Mononuclear cell (primary cell): ENCODE measurements around the gene C9orf72. TPM values are rescaled to one million over a fixed set of nuclear protein-coding genes. Genes with fewer than 3 reads are reported as not detected.

Experiments used
- total RNA-seq: library from RNA; depleted of rRNA; stranded (reverse); fragments of >200 nt; gene quantifications from one replicate; pipeline ENCODE4 v1.2.3, GENCODE V29; 2012

Gene C9orf72
- total RNA-seq, 1 donor = 88.9 TPM

Other genes starting within 250 kb of the C9orf72 start
- not detected for gene IFNK, start 49.2 kb downstream of the C9orf72 start, total RNA-seq
- 1.4 TPM for gene MOB3B, start 43.7 kb downstream of the C9orf72 start, total RNA-seq